Measurements from ENCODE around the gene CTSH.

GRCh38 chr15:78872972-78873792 is 71.7 kb downstream of the CTSH start:
- TF ChIP-seq EGR1 (IDR thresholded peaks at IDR 0.05) (peak; percentile 90), REST (IDR thresholded peaks at IDR 0.05; ENCODE audit: low read depth) (no peak), USF1 (IDR thresholded peaks at IDR 0.05) (no peak), TAF1 (IDR thresholded peaks at IDR 0.05; ENCODE audit: low read depth) (peak; percentile 61; the same call in 1 of the 2 replicates), EP300 (IDR thresholded peaks at IDR 0.05; ENCODE audit: borderline replicate concordance) (peak; percentile 10; the same call in 1 of the 2 replicates), YY1 (IDR thresholded peaks at IDR 0.05; ENCODE audit: low read depth) (peak; percentile 99), NFIC (IDR thresholded peaks at IDR 0.05) (0 out of 2 replicates have a peak, but pooled peaks have one; percentile 35)
